Osteocyte (in vitro differentiated cells): ENCODE data around the gene MED28. TPM values are rescaled to one million over a fixed set of nuclear protein-coding genes. Genes with fewer than 3 reads are reported as not detected.

Experiments used
- DNase-seq: peaks from one replicate; pipeline ENCODE4 v3.0.0; 2021; ENCODE audit warnings: mixed read lengths; ENCODE audit not compliant: unreplicated experiment; ENCODE audit errors: extremely low spot score
- H3K27ac Mint-ChIP-seq: one replicate; pipeline ENCODE4 v1.8.0; 2021; ENCODE audit warnings: mild to moderate bottlenecking, mixed read lengths; ENCODE audit not compliant: unreplicated experiment
- H3K27me3 Mint-ChIP-seq: one replicate; pipeline ENCODE4 v1.8.0; 2021; ENCODE audit warnings: mixed read lengths; ENCODE audit not compliant: unreplicated experiment
- H3K36me3 Mint-ChIP-seq: one replicate; pipeline ENCODE4 v1.8.0; 2021; ENCODE audit warnings: mixed read lengths; ENCODE audit not compliant: unreplicated experiment
- H3K4me1 Mint-ChIP-seq: one replicate; pipeline ENCODE4 v1.8.0; 2021; ENCODE audit warnings: mixed read lengths; ENCODE audit not compliant: unreplicated experiment
- H3K4me3 Mint-ChIP-seq: one replicate; pipeline ENCODE4 v1.8.0; 2021; ENCODE audit warnings: mild to moderate bottlenecking, moderate library complexity, mixed read lengths; ENCODE audit not compliant: unreplicated experiment
- H3K9me3 Mint-ChIP-seq: one replicate; pipeline ENCODE4 v1.8.0; 2021; ENCODE audit warnings: mixed read lengths; ENCODE audit not compliant: unreplicated experiment
- total RNA-seq: library from RNA; stranded (reverse); gene quantifications from 2 replicates; pipeline ENCODE4 v1.2.1, GENCODE V29; 2021
- TF ChIP-seq, protein P1 (sequence below): fragments of 200-600 bp; sonication (generic); IDR thresholded peaks from 2 replicates; pipeline ENCODE4 v1.5.0; 2021; ENCODE audit warnings: antibody characterized with exemption, mild to moderate bottlenecking, moderate library complexity

Gene MED28
- total RNA-seq, 1 donor from 2014 or later: 45.8 TPM

DNA sequence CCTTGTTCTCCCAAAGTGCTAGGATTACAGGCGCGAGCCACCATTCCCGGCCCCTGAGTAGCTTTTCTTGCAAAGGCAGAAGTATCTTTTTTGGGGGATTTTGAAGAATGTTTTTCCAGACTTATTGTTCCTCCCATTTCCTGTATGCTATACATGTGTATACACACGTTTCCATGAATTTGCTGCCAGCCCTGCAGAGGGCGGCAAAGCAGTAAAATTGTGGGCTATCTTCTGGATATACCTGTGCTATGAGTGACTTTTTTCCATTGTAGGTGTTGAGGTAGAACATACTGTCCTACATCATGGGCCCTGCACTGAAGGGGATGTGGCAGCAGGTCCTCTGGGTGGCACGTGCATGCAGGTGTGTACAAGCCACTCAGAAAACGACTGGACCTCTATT is 16.9 kb upstream of the MED28 start:
- no peak for DNase-seq
- no peak overlapping the region for H3K4me3 Mint-ChIP-seq
- H3K36me3 Mint-ChIP-seq: peaks cover 21% of the 10 kb centered on the region
- TF ChIP-seq, protein P1, sequence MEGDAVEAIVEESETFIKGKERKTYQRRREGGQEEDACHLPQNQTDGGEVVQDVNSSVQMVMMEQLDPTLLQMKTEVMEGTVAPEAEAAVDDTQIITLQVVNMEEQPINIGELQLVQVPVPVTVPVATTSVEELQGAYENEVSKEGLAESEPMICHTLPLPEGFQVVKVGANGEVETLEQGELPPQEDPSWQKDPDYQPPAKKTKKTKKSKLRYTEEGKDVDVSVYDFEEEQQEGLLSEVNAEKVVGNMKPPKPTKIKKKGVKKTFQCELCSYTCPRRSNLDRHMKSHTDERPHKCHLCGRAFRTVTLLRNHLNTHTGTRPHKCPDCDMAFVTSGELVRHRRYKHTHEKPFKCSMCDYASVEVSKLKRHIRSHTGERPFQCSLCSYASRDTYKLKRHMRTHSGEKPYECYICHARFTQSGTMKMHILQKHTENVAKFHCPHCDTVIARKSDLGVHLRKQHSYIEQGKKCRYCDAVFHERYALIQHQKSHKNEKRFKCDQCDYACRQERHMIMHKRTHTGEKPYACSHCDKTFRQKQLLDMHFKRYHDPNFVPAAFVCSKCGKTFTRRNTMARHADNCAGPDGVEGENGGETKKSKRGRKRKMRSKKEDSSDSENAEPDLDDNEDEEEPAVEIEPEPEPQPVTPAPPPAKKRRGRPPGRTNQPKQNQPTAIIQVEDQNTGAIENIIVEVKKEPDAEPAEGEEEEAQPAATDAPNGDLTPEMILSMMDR: peak; percentile 40
- no peaks in the 10 kb centered on the region for H3K9me3 Mint-ChIP-seq
- H3K4me1 Mint-ChIP-seq: no peaks in the 10 kb centered on the region
- H3K27me3 Mint-ChIP-seq: no peaks in the 10 kb centered on the region
- H3K27ac Mint-ChIP-seq: no peak overlapping the region

DNA sequence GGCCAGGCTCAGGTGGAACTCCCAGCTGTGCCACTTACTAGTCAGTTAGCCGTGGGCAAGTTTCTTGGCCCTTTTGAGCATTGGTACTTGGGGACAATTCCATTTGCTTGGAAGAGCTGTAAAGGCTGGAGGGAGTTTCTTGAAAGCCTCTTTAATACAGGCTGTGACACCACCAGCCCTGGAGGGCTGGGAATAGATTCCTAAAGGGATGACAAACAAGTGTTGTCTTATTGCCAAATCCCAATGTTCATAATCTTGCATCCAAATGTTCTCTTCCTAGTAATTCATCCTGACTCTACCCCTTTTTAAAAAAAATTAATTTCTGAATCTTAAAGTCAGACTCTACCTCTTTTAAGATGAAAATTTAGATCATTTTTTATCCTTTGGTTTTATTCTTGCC is 14.6 kb upstream of the MED28 start:
- Mint-ChIP-seq H3K27me3 (no peaks in the 10 kb centered on the region), H3K4me3 (no peak overlapping the region), H3K36me3 (peaks cover 20% of the 10 kb centered on the region), H3K4me1 (no peaks in the 10 kb centered on the region), H3K9me3 (no peaks in the 10 kb centered on the region), H3K27ac (no peak overlapping the region)
- no peak for DNase-seq
- TF ChIP-seq, protein P1: no peak

DNA sequence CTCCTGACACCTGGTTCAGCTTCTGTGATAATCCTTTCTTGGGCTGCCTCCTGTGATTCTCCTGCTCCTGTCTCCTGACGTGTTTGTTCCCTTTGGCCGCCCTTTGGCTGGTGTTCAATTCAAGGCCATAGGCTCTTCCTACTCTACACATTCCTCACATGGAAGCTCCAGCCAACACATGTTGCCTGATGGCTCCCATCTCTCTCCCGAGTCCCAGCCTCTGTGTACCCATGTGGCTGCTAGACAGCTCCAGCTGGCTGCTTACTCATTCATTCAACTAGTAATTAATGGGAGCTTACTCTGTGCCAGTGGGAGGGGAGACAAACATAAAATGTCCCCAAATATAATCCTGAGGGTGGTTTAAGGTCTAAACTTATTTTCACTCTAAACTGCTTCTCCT is 9.2 kb upstream of the MED28 start:
- Mint-ChIP-seq H3K27ac (no peak overlapping the region), H3K36me3 (peaks cover 21% of the 10 kb centered on the region), H3K4me3 (no peak overlapping the region), H3K4me1 (no peaks in the 10 kb centered on the region), H3K9me3 (no peaks in the 10 kb centered on the region), H3K27me3 (no peaks in the 10 kb centered on the region)
- DNase-seq: no peak
- TF ChIP-seq, protein P1: no peak

DNA sequence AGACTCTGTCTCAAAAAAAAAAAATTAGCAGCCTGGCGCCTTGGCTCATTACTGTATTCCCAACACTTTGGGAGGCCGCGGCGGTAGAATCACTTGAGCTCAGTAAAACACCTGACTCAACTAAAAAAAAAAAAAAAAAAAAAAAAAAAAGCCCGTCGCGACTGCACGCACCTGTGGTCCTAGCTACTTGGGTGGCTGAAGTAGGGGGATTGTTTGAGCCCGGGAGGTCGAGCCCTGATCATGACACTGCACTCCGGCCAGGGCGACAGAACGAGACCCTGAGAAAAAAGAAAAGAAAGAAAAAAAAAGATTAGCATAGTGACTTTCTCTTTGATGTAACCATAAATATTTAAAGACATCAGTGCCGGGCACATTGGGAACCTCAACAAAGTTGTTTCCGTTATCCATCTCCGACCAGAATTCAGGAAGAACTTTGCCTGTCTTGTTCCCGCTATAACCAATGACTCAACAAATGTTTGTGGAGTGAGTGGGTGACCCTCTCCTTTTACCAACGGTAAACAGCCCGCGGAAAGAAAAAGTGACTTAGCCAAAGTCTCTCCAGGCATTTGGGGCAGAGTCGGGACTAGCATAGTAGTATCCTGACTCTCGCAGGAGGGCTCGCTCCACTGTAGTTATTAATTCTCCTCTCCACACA is 553 bp upstream of the MED28 start:
- no peak for DNase-seq
- no peaks in the 10 kb centered on the region for H3K27me3 Mint-ChIP-seq
- no peaks in the 10 kb centered on the region for H3K9me3 Mint-ChIP-seq
- H3K4me3 Mint-ChIP-seq: peak overlapping the region; percentile 100
- H3K27ac Mint-ChIP-seq: peak overlapping the region; percentile 99
- TF ChIP-seq, protein P1: no peak
- H3K4me1 Mint-ChIP-seq: peaks cover 34% of the 10 kb centered on the region
- H3K36me3 Mint-ChIP-seq: peaks cover 7% of the 10 kb centered on the region

DNA sequence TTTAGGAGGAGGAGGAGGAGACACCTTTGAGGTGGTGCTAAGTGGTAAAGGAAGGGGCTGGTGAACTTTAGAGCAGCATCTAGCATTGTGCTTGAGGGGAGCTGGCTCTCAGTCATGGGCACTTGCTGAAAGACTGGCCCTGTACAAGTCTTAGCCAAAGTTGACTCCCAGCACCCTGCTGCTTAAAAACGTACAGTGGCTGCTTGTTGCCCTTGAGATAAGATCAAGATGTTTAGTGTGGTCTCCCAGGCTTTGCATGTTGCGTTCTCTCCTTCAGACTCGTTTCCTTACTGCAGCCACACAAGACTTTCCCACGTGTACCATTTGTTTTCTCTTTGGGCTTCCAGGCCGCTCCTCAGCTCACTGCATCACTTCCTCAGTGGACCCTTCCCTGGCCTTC is 1.8 kb downstream of the MED28 start:
- Mint-ChIP-seq H3K27me3 (no peaks in the 10 kb centered on the region), H3K36me3 (peaks cover 18% of the 10 kb centered on the region), H3K4me1 (peaks cover 44% of the 10 kb centered on the region), H3K27ac (peak overlapping the region; percentile 43), H3K4me3 (peak overlapping the region; percentile 64), H3K9me3 (no peaks in the 10 kb centered on the region)
- TF ChIP-seq, protein P1: no peak
- DNase-seq: no peak
